AG09319 (cell line): ENCODE results near the gene MTHFD1L.
"Not testable (repeated sequence)": the region's sequence is repeated elsewhere in the genome, so short reads cannot be mapped to it uniquely, and the experiment has no call there.

Experiments
- DNase-seq: peaks from one replicate; pipeline ENCODE4 v3.0.0-alpha.2; 2010; ENCODE audit warnings: low read depth; ENCODE audit errors: extremely low read depth
- TF ChIP-seq, protein P1 (sequence below): IDR thresholded peaks from 2 replicates; pipeline ENCODE4 v1.5.1; 2011; ENCODE audit warnings: low read depth, mild to moderate bottlenecking, inconsistent platforms, low read length, moderate library complexity

Gene MTHFD1L

DNA sequence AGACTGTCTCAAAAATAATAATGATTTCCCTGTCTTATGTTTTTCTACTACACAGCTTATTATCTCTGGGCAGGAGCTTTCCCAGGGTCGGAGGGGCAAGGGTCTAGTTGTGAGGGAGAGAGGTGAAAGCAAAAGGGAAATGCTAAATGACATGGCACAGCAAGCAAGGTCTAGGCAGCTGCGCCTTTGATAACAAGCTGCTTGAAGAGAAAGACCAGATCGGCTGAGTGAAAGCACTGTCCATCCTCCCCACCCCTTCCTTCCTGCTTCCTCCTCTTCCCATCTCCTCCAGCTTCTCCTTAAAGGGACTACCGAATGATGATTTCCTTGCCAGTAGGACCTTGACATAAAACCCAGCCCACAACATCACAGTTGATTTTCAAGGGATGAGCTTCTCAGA, 216.2 kb downstream of the MTHFD1L start:
- DNase-seq: no peak
- TF ChIP-seq, protein P1, sequence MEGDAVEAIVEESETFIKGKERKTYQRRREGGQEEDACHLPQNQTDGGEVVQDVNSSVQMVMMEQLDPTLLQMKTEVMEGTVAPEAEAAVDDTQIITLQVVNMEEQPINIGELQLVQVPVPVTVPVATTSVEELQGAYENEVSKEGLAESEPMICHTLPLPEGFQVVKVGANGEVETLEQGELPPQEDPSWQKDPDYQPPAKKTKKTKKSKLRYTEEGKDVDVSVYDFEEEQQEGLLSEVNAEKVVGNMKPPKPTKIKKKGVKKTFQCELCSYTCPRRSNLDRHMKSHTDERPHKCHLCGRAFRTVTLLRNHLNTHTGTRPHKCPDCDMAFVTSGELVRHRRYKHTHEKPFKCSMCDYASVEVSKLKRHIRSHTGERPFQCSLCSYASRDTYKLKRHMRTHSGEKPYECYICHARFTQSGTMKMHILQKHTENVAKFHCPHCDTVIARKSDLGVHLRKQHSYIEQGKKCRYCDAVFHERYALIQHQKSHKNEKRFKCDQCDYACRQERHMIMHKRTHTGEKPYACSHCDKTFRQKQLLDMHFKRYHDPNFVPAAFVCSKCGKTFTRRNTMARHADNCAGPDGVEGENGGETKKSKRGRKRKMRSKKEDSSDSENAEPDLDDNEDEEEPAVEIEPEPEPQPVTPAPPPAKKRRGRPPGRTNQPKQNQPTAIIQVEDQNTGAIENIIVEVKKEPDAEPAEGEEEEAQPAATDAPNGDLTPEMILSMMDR: no peak

DNA sequence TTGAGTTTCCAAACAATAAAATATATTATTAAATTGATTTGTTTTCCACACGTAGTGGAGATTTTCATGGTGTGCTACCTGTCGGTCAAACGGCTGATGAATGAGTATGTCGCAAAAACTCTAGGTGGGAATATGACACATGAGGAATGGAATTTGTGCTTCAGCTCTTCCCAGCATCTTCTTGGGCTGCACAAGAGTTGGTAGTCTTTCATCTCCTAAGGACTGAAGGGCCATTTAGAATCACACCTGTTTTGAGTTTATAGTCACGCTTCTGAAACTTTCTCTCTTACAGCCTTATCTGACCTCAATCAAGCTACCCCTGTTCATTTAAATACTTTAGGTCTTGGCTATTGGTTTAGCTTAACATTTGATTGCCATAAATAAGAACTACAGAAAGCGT, 216.6 kb downstream of the MTHFD1L start:
- TF ChIP-seq, protein P1: no peak
- DNase-seq: no peak

DNA sequence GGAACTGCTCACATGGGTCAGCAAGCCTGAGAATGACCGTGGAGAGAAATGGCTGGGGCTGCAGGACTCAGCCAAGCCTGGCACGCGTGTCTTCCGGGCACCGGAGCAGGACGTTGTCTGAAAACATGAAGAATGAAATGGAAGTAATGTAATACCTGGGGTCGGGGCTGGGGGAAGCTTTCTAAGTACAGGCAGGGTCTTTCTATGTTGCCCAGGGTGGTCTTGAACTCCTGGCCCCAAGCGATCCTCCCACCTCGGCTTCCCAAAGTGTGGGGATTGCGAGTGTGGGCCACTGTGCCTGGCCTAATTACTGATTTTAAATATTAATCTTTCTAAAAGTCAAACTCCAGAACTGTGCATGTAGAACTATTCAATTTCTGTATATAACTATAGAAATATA, 218.8 kb downstream of the MTHFD1L start:
- no peak for DNase-seq

DNA sequence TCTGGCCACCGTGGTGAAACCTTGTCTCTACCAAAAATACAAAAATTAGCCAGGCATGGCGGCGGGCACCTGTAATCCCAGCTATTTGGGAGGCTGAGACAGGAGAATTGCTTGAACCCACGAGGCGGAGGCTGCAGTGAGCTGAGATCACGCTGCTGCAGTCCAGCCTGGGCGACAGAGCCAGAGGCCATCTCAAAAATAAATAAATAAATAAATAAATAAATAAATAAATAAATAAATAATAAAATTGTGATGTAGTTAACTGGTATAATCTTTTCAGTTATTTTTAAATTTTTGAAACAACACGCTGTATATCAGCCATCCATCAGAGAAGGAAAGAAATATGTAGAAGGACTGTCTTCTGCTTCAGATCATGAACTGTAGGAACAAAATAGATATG, 221.6 kb downstream of the MTHFD1L start:
- DNase-seq: not testable (repeated sequence)

More for the DNA sequence above, 218.8 kb downstream of the MTHFD1L start:
- TF ChIP-seq, protein P1: no peak

DNA sequence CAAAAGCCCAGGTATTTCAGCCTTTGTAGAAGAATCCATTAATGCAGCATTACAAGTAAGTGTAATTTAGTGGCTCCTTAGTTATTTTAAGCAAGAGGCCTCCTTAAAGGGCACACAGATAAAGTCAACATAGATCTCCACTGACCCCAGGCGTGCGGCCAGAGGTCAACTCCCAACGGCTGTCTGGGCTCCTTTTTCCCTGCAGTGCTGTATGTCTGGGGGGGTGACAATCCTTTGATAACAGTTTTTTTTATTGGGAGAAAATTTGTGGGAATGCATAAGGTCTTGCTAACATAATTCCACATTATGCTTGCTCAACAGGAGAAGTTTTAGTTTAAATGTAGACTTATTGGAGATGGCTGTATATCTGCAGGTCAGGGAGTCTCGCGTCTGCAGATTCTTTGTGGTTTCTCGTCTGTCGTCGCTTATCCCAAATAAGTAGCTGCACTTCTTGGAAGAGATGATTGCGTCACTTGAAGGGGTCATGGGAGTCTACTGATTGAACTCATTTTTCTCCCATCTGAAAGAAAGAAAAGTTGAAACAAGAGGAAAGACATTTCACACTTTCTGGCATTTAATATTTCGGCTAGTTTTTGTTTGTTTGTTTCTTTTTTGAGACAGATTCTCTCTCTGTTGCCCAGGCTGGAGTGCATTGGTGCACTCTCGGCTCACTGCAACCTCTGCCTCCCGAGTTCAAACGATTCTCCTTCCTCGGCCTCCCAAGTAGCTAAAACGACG, 222.5 kb downstream of the MTHFD1L start:
- TF ChIP-seq, protein P1: no peak
- peak; percentile 58 for DNase-seq

DNA sequence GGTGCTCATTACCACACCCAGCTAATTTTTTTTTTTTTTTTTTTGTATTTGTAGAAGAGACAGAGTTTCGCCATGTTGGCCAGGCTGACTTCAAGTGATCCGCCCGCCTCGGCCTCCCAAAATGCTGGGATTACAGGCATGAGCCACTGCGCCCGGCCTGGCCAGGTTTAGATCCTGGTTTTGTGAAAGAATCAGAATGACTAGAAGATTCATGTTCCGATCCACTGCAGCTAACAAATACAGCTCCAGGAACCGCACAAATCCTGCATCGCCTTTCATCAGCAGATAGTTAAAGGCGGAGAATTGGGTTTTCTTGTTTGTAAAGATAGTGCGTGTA, 223.1 kb downstream of the MTHFD1L start:
- DNase-seq: no peak
- TF ChIP-seq, protein P1: no peak

DNA sequence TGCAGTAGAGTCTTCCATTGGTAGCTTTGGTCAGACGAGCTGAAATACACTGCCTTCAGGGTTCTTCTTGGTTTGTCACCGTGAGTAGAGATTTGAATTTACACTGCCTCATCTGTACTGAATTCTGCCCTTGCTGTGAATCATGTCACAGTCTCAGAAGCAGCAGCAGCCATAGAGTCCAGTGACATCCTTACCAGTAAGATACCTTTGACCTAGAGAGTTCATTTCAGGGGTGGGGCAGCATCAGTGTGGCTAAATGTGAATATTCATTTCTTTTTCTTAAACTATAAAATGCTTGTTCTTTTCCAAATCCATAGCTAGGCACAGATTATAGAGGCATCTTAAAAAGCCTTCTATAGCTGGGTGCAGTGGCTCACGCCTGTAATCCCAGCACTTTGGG, 223.5 kb downstream of the MTHFD1L start:
- TF ChIP-seq, protein P1: no peak
- no peak for DNase-seq

DNA sequence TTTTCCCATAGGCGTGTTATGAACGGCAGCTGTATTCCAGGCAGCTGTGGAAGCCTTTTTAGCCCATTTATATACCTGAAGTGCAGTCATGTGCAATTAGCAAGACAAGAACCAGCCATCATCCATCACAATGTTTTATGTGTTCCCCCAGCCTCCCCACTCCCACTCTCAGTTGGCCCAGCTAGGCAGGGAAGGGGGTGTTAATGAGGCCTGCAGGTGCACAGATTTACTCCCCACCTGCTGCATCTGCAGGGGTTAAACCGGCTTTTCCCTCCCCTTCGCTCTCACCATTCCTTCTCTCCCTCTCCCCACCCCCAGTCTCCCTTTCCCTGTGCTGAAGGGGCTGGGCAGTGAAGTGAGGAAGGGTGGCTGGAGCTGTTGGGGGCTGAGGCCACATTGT, 224.5 kb downstream of the MTHFD1L start:
- DNase-seq: no peak
- TF ChIP-seq, protein P1: no peak
